ENCODE measurements around the gene MAP7D2. TPM values are rescaled to one million over a fixed set of nuclear protein-coding genes. Genes with fewer than 3 reads are reported as not detected.

MAP7D2 gene
- total and polyA plus RNA-seq, 2 of the 13 experiments (the other 11 are each of a cell fraction or from before 2014, with no cell fraction given): 9.6 to 10.5 TPM

GRCh38 chrX:20143561-20143960 lies 26.9 kb upstream of the MAP7D2 start:
- intact Hi-C loops (cut with micrococcal nuclease; ENCODE audit: unreplicated experiment) (no loop called here), in situ Hi-C loops (cut with HindIII; ENCODE audit: extremely low pct_ligation_motif_present, low pct_unique_long_range_greater_than_20kb) (no loop called here)
- H3K36me3 ChIP-seq (replicated peaks in 1 of 2; ENCODE audit: control insufficient read depth in 1 of 2, insufficient read depth in 2 of 2, low read length in 2 of 2): peaks cover 3% of the 10 kb centered on the region in 2 experiments; a peak in 2 of 5 replicates
- H2AFZ ChIP-seq (ENCODE audit: low read length): no peak overlapping the region
- TF ChIP-seq HNF4A (CRISPR knock-in tag; IDR thresholded peaks at IDR 0.05) (0 out of 2 replicates have a peak, but pooled peaks have one; percentile 10), SMYD3 (CRISPR knock-in tag; IDR thresholded peaks at IDR 0.05) (no peak)
- TF ChIP-seq, protein P1, sequence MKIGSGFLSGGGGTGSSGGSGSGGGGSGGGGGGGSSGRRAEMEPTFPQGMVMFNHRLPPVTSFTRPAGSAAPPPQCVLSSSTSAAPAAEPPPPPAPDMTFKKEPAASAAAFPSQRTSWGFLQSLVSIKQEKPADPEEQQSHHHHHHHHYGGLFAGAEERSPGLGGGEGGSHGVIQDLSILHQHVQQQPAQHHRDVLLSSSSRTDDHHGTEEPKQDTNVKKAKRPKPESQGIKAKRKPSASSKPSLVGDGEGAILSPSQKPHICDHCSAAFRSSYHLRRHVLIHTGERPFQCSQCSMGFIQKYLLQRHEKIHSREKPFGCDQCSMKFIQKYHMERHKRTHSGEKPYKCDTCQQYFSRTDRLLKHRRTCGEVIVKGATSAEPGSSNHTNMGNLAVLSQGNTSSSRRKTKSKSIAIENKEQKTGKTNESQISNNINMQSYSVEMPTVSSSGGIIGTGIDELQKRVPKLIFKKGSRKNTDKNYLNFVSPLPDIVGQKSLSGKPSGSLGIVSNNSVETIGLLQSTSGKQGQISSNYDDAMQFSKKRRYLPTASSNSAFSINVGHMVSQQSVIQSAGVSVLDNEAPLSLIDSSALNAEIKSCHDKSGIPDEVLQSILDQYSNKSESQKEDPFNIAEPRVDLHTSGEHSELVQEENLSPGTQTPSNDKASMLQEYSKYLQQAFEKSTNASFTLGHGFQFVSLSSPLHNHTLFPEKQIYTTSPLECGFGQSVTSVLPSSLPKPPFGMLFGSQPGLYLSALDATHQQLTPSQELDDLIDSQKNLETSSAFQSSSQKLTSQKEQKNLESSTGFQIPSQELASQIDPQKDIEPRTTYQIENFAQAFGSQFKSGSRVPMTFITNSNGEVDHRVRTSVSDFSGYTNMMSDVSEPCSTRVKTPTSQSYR (CRISPR knock-in tag; IDR thresholded peaks at IDR 0.05; ENCODE audit: borderline replicate concordance): peak; percentile 84
- TF ChIP-seq, protein P2, sequence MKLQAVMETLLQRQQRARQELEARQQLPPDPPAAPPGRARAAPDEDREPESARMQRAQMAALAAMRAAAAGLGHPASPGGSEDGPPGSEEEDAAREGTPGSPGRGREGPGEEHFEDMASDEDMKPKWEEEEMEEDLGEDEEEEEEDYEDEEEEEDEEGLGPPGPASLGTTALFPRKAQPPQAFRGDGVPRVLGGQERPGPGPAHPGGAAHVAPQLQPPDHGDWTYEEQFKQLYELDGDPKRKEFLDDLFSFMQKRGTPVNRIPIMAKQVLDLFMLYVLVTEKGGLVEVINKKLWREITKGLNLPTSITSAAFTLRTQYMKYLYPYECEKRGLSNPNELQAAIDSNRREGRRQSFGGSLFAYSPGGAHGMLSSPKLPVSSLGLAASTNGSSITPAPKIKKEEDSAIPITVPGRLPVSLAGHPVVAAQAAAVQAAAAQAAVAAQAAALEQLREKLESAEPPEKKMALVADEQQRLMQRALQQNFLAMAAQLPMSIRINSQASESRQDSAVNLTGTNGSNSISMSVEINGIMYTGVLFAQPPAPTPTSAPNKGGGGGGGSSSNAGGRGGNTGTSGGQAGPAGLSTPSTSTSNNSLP (IDR thresholded peaks at IDR 0.05; ENCODE audit: low read depth, low read length): 0 out of 2 replicates have a peak, but pooled peaks have one; percentile 34
- peak; percentile 8 for ATAC-seq
- no peak for FAIRE-seq
- H3K79me2 ChIP-seq (ENCODE audit: insufficient read depth, low read length): peaks cover 29% of the 10 kb centered on the region
- H3K27ac ChIP-seq (ENCODE audit: extremely low read length, insufficient read depth, low read length): no peak overlapping the region
- DNase-seq (ENCODE audit: low spot score): peak; percentile 58
- POLR2A ChIA-PET: no interaction called here
- no peak overlapping the region for H3K4me3 ChIP-seq (replicated peaks in 1 of 3; ENCODE audit: insufficient read depth in 1 of 3, low read depth in 2 of 3, low read length in 3 of 3)
- no peaks in the 10 kb centered on the region for H3K27me3 ChIP-seq (ENCODE audit: control insufficient read depth in 1 of 2, insufficient read depth in 2 of 2, low read length in 2 of 2)
- BruUV-seq (replicated peaks): no TSS peak
- H3K9ac ChIP-seq (ENCODE audit: insufficient read depth, low read depth, low read length): no peak overlapping the region
- WGBS (ENCODE audit: low lambda C conversion rate): 25% methylated on average over 1 of the region's 2 CpGs
- H3K9me3 ChIP-seq (ENCODE audit: low read length): no peaks in the 10 kb centered on the region
- peaks cover 39% of the 10 kb centered on the region for H3K4me1 ChIP-seq (ENCODE audit: insufficient read depth, low read length)
- peaks cover 19% of the 10 kb centered on the region for H4K20me1 ChIP-seq (ENCODE audit: insufficient read depth, low read length)
- CTCF ChIA-PET (ENCODE audit: low intra/inter-chr PET ratio, low total read pairs): no interaction called here
- no peak overlapping the region for H3K4me2 ChIP-seq (ENCODE audit: low read depth, low read length)

Data from HepG2 (cell line).